PC-9 (cell line): ENCODE results near the gene ZNF618. TPM values are rescaled to one million over a fixed set of nuclear protein-coding genes. Genes with fewer than 3 reads are reported as not detected.

ENCODE experiments used
- BruUV-seq: library from RNA; stranded (reverse); fragments of 400-500 nt; replicated peaks from 2 replicates; lab custom pipeline; 2021; lab: Mats Ljungman, UMichigan
- CTCF ChIA-PET: fragments of 300-600 bp; sonication (Branson Sonifier 250); formaldehyde crosslinking; loops from one replicate; lab custom pipeline; 2022; ENCODE audit warnings: antibody characterized with exemption; lab: Charles Lee
- POLR2A ChIA-PET: fragments of 300-600 bp; sonication (Branson Sonifier 250); formaldehyde crosslinking; loops from one replicate; lab custom pipeline; 2022; ENCODE audit warnings: antibody characterized with exemption; ENCODE audit not compliant: unreplicated experiment; lab: Charles Lee
- DNase-seq, 2 experiments: peaks; one replicate each; pipeline versions ENCODE4 v3.0.0 to v3.0.0-alpha.2; 2015 to 2022; ENCODE audit warnings: mixed read lengths in 1 of 2
- H2AFZ ChIP-seq: fragments of 200-600 bp; sonication (generic); 2 replicates; pipeline ENCODE4 v1.8.1; 2017; ENCODE audit warnings: antibody characterized with exemption
- H3F3A ChIP-seq: fragments of 200-600 bp; sonication (generic); 2 replicates; pipeline ENCODE4 v1.8.1; 2017; ENCODE audit warnings: antibody characterized with exemption, mild to moderate bottlenecking, low read depth; ENCODE audit not compliant: insufficient read depth
- H3K27ac ChIP-seq: fragments of 200-600 bp; sonication (generic); 2 replicates; pipeline ENCODE4 v1.6.1; 2016; ENCODE audit warnings: mixed run types
- H3K27me3 ChIP-seq: fragments of 200-600 bp; sonication (generic); 2 replicates; pipeline ENCODE4 v1.6.1; 2016; ENCODE audit warnings: low read depth, mixed run types; ENCODE audit not compliant: insufficient read depth
- H3K36me3 ChIP-seq: fragments of 200-600 bp; sonication (generic); 2 replicates; pipeline ENCODE4 v1.6.1; 2016; ENCODE audit warnings: low read depth, mixed run types
- H3K4me1 ChIP-seq: fragments of 200-600 bp; sonication (generic); replicated peaks from 2 replicates; pipeline ENCODE4 v1.6.1; 2016; ENCODE audit warnings: mixed run types; ENCODE audit not compliant: insufficient read depth
- H3K4me2 ChIP-seq: fragments of 200-600 bp; sonication (generic); 2 replicates; pipeline ENCODE4 v1.6.1; 2017; ENCODE audit warnings: mixed run types
- H3K4me3 ChIP-seq: fragments of 200-600 bp; sonication (generic); 2 replicates; pipeline ENCODE4 v1.6.1; 2016; ENCODE audit warnings: mixed run types
- H3K79me2 ChIP-seq: fragments of 200-600 bp; sonication (generic); 2 replicates; pipeline ENCODE4 v1.6.1; 2017; ENCODE audit warnings: low read depth, mixed run types
- H3K9me2 ChIP-seq: fragments of 200-600 bp; sonication (generic); 2 replicates; pipeline ENCODE4 v1.8.1; 2017; ENCODE audit warnings: mild to moderate bottlenecking; ENCODE audit not compliant: insufficient read depth
- H3K9me3 ChIP-seq: fragments of 200-600 bp; sonication (generic); 2 replicates; pipeline ENCODE4 v1.8.1; 2016; ENCODE audit warnings: low read depth; ENCODE audit not compliant: insufficient read depth
- H4K20me1 ChIP-seq: fragments of 200-600 bp; sonication (generic); 2 replicates; pipeline ENCODE4 v1.8.1; 2017; ENCODE audit not compliant: insufficient read depth
- CTCF ChIP-seq: fragments of 200-600 bp; sonication (generic); conservative IDR thresholded peaks from 2 replicates; pipeline ENCODE4 v1.6.1; 2017; ENCODE audit warnings: mixed run types, antibody characterized with exemption, mild to moderate bottlenecking, moderate library complexity
- EZH2 ChIP-seq: fragments of 200-600 bp; sonication (generic); IDR thresholded peaks from 2 replicates; pipeline ENCODE4 v1.8.0; 2017; ENCODE audit warnings: antibody characterized with exemption, low read depth
- intact Hi-C: fragments of 100-400 bp; cut with micrococcal nuclease; formaldehyde crosslinking; loops from one replicate; pipeline ENCODE4 v1.10.0; 2022; ENCODE audit not compliant: unreplicated experiment
- total RNA-seq: library from RNA; stranded (reverse); gene quantifications from 2 replicates; pipeline ENCODE4 v1.2.3, GENCODE V29; 2021

The ZNF618 gene
- total RNA-seq, 1 experiment from 2014 or later = 0.20 TPM

GRCh38 chr9:113851359-113851758, 24.8 kb upstream of the ZNF618 start:
- intact Hi-C loops = no loop called here
- ChIA-PET POLR2A (no interaction called here), CTCF (no interaction called here)
- Histone ChIP-seq H3F3A (no peaks in the 10 kb centered on the region), H4K20me1 (no peaks in the 10 kb centered on the region), H3K27ac (no peak overlapping the region), H3K27me3 (peaks cover 19% of the 10 kb centered on the region), H3K36me3 (no peaks in the 10 kb centered on the region), H2AFZ (no peak overlapping the region), H3K4me2 (no peak overlapping the region), H3K4me3 (no peak overlapping the region), H3K79me2 (no peaks in the 10 kb centered on the region), H3K4me1 (no peaks in the 10 kb centered on the region), H3K9me2 (no peaks in the 10 kb centered on the region), H3K9me3 (no peaks in the 10 kb centered on the region)
- no peak for TF ChIP-seq EZH2
- TF ChIP-seq CTCF = no peak
- BruUV-seq = no TSS peak
- no peak for DNase-seq

GRCh38 chr9:113851873-113852272, 24.2 kb upstream of the ZNF618 start:
- TF ChIP-seq EZH2 (no peak), CTCF (no peak)
- POLR2A ChIA-PET = no interaction called here
- no peak overlapping the region for H3K27ac ChIP-seq
- no peaks in the 10 kb centered on the region for H3K9me3 ChIP-seq
- no peak for DNase-seq
- no peaks in the 10 kb centered on the region for H4K20me1 ChIP-seq
- CTCF ChIA-PET = no interaction called here
- H3K4me2 ChIP-seq = no peak overlapping the region
- no peaks in the 10 kb centered on the region for H3K79me2 ChIP-seq
- H3K27me3 ChIP-seq = peaks cover 20% of the 10 kb centered on the region
- no peaks in the 10 kb centered on the region for H3K9me2 ChIP-seq
- no peaks in the 10 kb centered on the region for H3F3A ChIP-seq
- H3K4me1 ChIP-seq = no peaks in the 10 kb centered on the region
- H3K36me3 ChIP-seq = no peaks in the 10 kb centered on the region
- no TSS peak for BruUV-seq
- H2AFZ ChIP-seq = no peak overlapping the region
- H3K4me3 ChIP-seq = no peak overlapping the region
- intact Hi-C loops = no loop called here

- Histone ChIP-seq H3K9me3 (no peaks in the 10 kb centered on the region), H3K27ac (no peak overlapping the region), H3K79me2 (no peaks in the 10 kb centered on the region), H2AFZ (no peak overlapping the region), H3K36me3 (no peaks in the 10 kb centered on the region), H3K9me2 (no peaks in the 10 kb centered on the region), H3K4me3 (no peak overlapping the region), H3K4me1 (no peaks in the 10 kb centered on the region), H4K20me1 (no peaks in the 10 kb centered on the region), H3K27me3 (peaks cover 32% of the 10 kb centered on the region), H3K4me2 (no peak overlapping the region), H3F3A (no peaks in the 10 kb centered on the region)
- no peak for TF ChIP-seq EZH2
- peak; percentile 42; the same call in 1 of the 2 replicates for TF ChIP-seq CTCF
- no TSS peak for BruUV-seq
- CTCF ChIA-PET = no interaction called here
- DNase-seq = no peak
- intact Hi-C loops = no loop called here
- POLR2A ChIA-PET = no interaction called here
These were observed 22.8 kb upstream of the ZNF618 start for GRCh38 chr9:113853333-113853732.
